Dendritic cell treated with granulocyte-macrophage colony-stimulating factor and Interleukin-4, amounts not matched to agents 40 ng/mL and 50 ng/mL, for 4 days (primary cell): ENCODE results near the gene PODNL1.

ENCODE experiments used
- H3K27ac Mint-ChIP-seq: one replicate; pipeline ENCODE4 v1.8.0; 2022; ENCODE audit warnings: mild to moderate bottlenecking, mixed read lengths
- H3K27me3 Mint-ChIP-seq: one replicate; pipeline ENCODE4 v1.8.0; 2022; ENCODE audit warnings: mild to moderate bottlenecking, mixed read lengths
- H3K36me3 Mint-ChIP-seq: one replicate; pipeline ENCODE4 v1.8.0; 2022; ENCODE audit warnings: low read depth, mixed read lengths
- H3K4me1 Mint-ChIP-seq: one replicate; pipeline ENCODE4 v1.8.0; 2022; ENCODE audit warnings: low read depth, mixed read lengths
- H3K4me3 Mint-ChIP-seq: one replicate; pipeline ENCODE4 v1.8.0; 2022; ENCODE audit warnings: mild to moderate bottlenecking, moderate library complexity, mixed read lengths
- H3K9me3 Mint-ChIP-seq: one replicate; pipeline ENCODE4 v1.8.0; 2022; ENCODE audit warnings: mixed read lengths
- intact Hi-C: fragments of 100-400 bp; cut with micrococcal nuclease; formaldehyde crosslinking; loops from one replicate; pipeline ENCODE4 v1.15.0; 2022

Gene PODNL1

GRCh38 chr19:13957051-13957450 is 18.8 kb upstream of the PODNL1 start:
- Mint-ChIP-seq H3K27ac (no peak overlapping the region), H3K4me3 (no peak overlapping the region), H3K36me3 (peaks cover 94% of the 10 kb centered on the region), H3K27me3 (no peaks in the 10 kb centered on the region), H3K4me1 (peaks cover 23% of the 10 kb centered on the region), H3K9me3 (no peaks in the 10 kb centered on the region)
- intact Hi-C loops = no loop called here

GRCh38 chr19:13956365-13956744 is 18.1 kb upstream of the PODNL1 start:
- intact Hi-C loops = no loop called here
- Mint-ChIP-seq H3K4me3 (no peak overlapping the region), H3K27me3 (no peaks in the 10 kb centered on the region), H3K27ac (no peak overlapping the region), H3K36me3 (peaks cover 87% of the 10 kb centered on the region), H3K4me1 (peaks cover 27% of the 10 kb centered on the region), H3K9me3 (no peaks in the 10 kb centered on the region)

GRCh38 chr19:13955662-13956364 is 17.6 kb upstream of the PODNL1 start:
- Mint-ChIP-seq H3K27me3 (no peaks in the 10 kb centered on the region), H3K36me3 (peaks cover 82% of the 10 kb centered on the region), H3K27ac (no peak overlapping the region), H3K9me3 (no peaks in the 10 kb centered on the region), H3K4me1 (peaks cover 27% of the 10 kb centered on the region), H3K4me3 (no peak overlapping the region)
- intact Hi-C loops = no loop called here

- H3K9me3 Mint-ChIP-seq = no peaks in the 10 kb centered on the region
- no peaks in the 10 kb centered on the region for H3K27me3 Mint-ChIP-seq
- intact Hi-C loops = loop anchor here (5.0 kb wide), 1 partner anchor 78 kb away; the partner anchor contains the start of gene IL27RA
- no peak overlapping the region for H3K4me3 Mint-ChIP-seq
- peaks cover 66% of the 10 kb centered on the region for H3K36me3 Mint-ChIP-seq
- peak overlapping the region; percentile 90 for H3K27ac Mint-ChIP-seq
- peaks cover 27% of the 10 kb centered on the region for H3K4me1 Mint-ChIP-seq
Measured at GRCh38 chr19:13954185-13954584, 16.0 kb upstream of the PODNL1 start.

DNA sequence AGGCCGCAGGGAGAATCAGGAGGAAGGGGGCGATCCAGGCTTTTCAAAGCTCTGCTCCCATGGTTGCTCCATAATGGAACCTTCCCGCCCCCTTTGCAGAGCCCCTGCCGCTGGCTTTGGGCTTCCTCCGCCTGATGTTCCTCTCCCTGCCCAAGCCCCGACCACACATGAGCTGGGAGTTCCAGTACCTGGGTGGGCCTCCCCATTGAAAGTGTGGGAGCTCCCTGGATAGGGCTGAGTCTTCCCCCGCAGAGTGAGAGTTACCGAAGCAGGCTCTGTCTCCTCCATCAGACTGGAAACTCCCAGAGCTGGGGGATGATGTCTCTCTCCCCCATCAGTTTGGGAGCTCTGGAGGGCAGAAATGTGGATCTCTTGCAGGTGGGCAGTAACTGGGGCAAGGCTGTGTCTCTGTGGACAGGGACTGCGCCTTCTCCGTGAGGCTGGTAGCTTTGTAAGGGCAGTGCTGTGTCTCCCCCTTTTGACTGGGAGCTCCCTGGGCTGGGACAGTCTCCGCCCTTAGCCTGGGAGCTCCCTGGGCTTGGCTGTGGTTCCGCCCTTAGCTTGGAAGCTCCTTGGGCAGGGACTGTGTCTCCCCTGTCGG is 14.8 kb upstream of the PODNL1 start:
- peaks cover 2% of the 10 kb centered on the region for H3K27me3 Mint-ChIP-seq
- H3K4me1 Mint-ChIP-seq = peaks cover 27% of the 10 kb centered on the region
- intact Hi-C loops = loop anchor here (1.0 to 5.0 kb wide), 3 partner anchors 52 to 79 kb away; partner anchors contain the start of gene IL27RA
- H3K27ac Mint-ChIP-seq = peak overlapping the region; percentile 90
- peak overlapping the region; percentile 94 for H3K4me3 Mint-ChIP-seq
- no peaks in the 10 kb centered on the region for H3K9me3 Mint-ChIP-seq
- peaks cover 54% of the 10 kb centered on the region for H3K36me3 Mint-ChIP-seq

- H3K9me3 Mint-ChIP-seq = no peaks in the 10 kb centered on the region
- peaks cover 2% of the 10 kb centered on the region for H3K27me3 Mint-ChIP-seq
- peaks cover 27% of the 10 kb centered on the region for H3K4me1 Mint-ChIP-seq
- peak within 1 kb of the TSS; percentile 90 for H3K27ac Mint-ChIP-seq
- H3K36me3 Mint-ChIP-seq = peaks cover 47% of the 10 kb centered on the region
- H3K4me3 Mint-ChIP-seq = peak within 1 kb of the TSS; percentile 94
- intact Hi-C loops = loop anchor here (1.0 to 5.0 kb wide), 3 partner anchors 53 to 80 kb away; partner anchors contain the start of gene IL27RA
Measured at GRCh38 chr19:13952154-13952930, 14.1 kb upstream of the PODNL1 start, which contains the start of gene DCAF15. Gene DCAF15, plus strand, starts transcription at chr19:13952509. Its CDS starts 4 bp downstream, at chr19:13952513.

DNA sequence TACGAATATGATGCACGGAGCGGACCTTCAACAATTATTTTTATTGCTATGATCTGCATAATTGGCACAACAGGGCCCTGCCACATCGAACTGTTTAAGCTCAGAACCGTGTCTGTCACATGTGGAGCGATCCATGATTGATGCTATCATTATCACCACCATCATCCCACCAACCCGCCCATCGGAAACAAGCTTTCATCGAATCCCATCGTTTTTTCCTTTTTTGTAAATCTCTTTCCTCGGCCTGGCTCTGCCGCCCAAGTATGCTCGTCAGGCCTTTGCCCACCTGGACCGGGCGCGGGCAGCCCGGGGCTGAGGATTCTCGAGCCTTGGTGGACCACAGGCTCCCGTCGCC is 13.6 kb upstream of the PODNL1 start:
- Mint-ChIP-seq H3K4me3 (peak overlapping the region; percentile 94), H3K9me3 (no peaks in the 10 kb centered on the region), H3K27ac (peak overlapping the region; percentile 90), H3K4me1 (peaks cover 22% of the 10 kb centered on the region), H3K36me3 (peaks cover 42% of the 10 kb centered on the region), H3K27me3 (peaks cover 2% of the 10 kb centered on the region)
- intact Hi-C loops = loop anchor here (1.0 to 5.0 kb wide), 3 partner anchors 54 to 81 kb away; partner anchors contain the start of gene IL27RA

DNA sequence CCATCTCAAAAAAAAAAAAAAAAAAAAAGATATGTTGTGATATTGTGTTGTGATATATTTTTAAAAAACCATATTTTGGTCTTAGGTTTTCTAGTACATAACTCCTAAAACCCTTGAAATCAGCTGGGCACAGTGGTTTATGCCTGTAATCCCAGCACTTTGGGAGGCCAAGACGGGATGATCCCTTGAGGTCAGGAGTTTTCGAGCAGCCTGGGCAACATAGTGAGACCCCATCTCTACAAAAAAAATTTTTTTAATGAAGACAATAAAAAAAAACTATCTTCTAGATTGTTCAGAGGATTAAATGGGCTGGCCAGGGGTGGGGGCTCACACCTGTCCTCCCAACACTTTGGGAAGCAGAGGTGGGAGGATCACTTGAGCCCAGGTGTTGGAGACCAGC is 12.8 kb upstream of the PODNL1 start:
- peaks cover 2% of the 10 kb centered on the region for H3K27me3 Mint-ChIP-seq
- no peak overlapping the region for H3K4me3 Mint-ChIP-seq
- peaks cover 22% of the 10 kb centered on the region for H3K4me1 Mint-ChIP-seq
- H3K9me3 Mint-ChIP-seq = no peaks in the 10 kb centered on the region
- intact Hi-C loops = loop anchor here (5.0 kb wide), 1 partner anchor 81 kb away; the partner anchor contains the start of gene IL27RA
- H3K27ac Mint-ChIP-seq = no peak overlapping the region
- peaks cover 34% of the 10 kb centered on the region for H3K36me3 Mint-ChIP-seq

GRCh38 chr19:13946414-13946813 is 8.2 kb upstream of the PODNL1 start:
- Mint-ChIP-seq H3K27ac (no peak overlapping the region), H3K4me3 (no peak overlapping the region), H3K4me1 (no peaks in the 10 kb centered on the region), H3K36me3 (no peaks in the 10 kb centered on the region), H3K9me3 (no peaks in the 10 kb centered on the region), H3K27me3 (peaks cover 3% of the 10 kb centered on the region)
- intact Hi-C loops = no loop called here

- H3K36me3 Mint-ChIP-seq = no peaks in the 10 kb centered on the region
- H3K4me1 Mint-ChIP-seq = peaks cover 5% of the 10 kb centered on the region
- intact Hi-C loops = no loop called here
- no peaks in the 10 kb centered on the region for H3K9me3 Mint-ChIP-seq
- H3K27me3 Mint-ChIP-seq = peaks cover 26% of the 10 kb centered on the region
- H3K4me3 Mint-ChIP-seq = no peak overlapping the region
- H3K27ac Mint-ChIP-seq = no peak overlapping the region
Measured at GRCh38 chr19:13942023-13942684, 3.9 kb upstream of the PODNL1 start.

- intact Hi-C loops = no loop called here
- peaks cover 38% of the 10 kb centered on the region for H3K27me3 Mint-ChIP-seq
- no peaks in the 10 kb centered on the region for H3K9me3 Mint-ChIP-seq
- H3K36me3 Mint-ChIP-seq = no peaks in the 10 kb centered on the region
- no peak overlapping the region for H3K4me3 Mint-ChIP-seq
- H3K4me1 Mint-ChIP-seq = peaks cover 6% of the 10 kb centered on the region
- H3K27ac Mint-ChIP-seq = no peak overlapping the region
Measured at GRCh38 chr19:13937479-13938300, 527 bp downstream of the PODNL1 start.

DNA sequence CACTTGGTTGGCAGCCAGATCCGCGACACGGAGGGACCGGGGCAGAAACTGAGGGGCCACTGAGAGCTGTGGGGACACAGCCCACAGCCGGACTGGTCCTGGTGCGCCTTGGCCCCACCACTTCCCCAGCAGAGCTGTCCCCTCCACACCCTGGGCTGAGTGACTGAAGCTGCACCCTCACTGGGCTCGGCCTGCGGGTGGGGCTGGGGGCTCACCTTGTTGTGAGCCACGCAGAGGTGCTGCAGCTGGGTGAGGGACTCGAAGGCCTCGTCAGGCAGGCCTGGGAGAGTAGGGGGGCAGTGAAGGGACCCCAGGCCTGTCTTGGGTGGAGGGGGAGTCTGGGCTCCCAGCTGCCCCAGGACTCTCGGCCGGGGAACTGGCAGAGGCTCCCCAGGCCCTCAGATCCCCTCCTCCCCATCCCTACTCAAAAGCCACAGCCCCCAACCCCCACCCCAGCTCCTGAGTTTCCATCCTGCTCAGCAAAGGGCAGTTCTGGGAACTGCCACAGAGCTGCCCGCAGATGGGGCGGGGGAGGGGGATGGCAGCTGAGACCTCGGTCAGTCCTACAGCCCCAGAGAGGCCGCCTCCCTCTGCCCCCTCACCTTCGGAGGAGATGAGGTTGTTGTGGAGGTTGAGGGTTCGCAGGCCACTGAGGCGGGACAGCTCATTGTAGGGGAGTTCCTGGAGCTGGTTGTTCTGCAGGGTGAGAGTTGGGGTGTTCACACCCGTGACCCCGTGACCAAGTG is 2.3 kb downstream of the PODNL1 start:
- intact Hi-C loops = no loop called here

More for the DNA sequence above, 2.3 kb downstream of the PODNL1 start:
- Mint-ChIP-seq H3K27ac (no peak overlapping the region), H3K4me1 (peaks cover 6% of the 10 kb centered on the region), H3K36me3 (peaks cover 14% of the 10 kb centered on the region), H3K4me3 (no peak overlapping the region), H3K27me3 (peaks cover 33% of the 10 kb centered on the region), H3K9me3 (no peaks in the 10 kb centered on the region)
